ENCODE measurements around the gene IPCEF1.

Gene IPCEF1, protein sequence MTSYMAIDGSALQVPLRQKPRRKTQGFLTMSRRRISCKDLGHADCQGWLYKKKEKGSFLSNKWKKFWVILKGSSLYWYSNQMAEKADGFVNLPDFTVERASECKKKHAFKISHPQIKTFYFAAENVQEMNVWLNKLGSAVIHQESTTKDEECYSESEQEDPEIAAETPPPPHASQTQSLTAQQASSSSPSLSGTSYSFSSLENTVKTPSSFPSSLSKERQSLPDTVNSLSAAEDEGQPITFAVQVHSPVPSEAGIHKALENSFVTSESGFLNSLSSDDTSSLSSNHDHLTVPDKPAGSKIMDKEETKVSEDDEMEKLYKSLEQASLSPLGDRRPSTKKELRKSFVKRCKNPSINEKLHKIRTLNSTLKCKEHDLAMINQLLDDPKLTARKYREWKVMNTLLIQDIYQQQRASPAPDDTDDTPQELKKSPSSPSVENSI

DNA sequence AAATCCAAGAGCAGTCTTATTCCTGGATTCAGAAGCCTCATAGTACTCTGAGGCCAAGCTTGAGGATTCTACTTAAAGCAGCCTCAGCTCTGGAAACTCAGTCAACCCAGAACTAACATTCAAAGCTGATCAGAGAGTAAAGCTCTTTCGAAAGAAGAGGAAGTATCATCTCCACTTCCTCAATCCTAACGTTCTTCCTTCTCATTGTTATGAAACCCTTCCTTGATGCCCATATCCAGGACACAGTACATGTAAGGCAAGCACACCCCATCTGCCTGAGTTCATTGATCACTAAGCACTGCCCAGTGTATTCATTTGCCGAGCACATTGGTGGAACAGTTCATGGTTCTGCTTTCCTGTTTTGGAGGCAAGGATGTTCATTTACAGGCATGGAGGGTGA is at the start of gene IPCEF1:
Gene IPCEF1 (minus strand): TSS at position 114 of the 400 bp plus-strand sequence. CDS start 90,856 bp downstream, outside the sequence.
- no peak for DNase-seq

DNA sequence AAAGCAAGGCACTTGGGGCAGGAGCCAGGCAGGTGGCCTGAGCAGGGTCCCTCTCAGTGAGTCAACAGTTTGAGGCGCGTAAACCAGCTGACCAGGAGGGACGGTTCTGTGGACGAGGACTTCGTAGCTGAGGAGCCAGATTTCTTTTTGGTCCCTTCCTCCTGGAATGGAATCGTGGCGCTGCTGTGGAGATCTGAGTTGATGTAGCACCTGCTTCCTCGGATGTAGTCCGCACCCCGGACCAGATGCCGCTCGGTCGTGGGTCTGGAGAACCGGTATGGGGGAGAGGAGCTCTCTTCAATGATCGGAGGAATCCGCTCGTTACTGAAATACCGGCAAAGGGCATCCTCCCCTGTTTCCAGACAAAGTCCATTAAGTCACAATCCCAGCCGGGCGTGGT is 49.7 kb upstream of the IPCEF1 start:
- DNase-seq: no peak

DNA sequence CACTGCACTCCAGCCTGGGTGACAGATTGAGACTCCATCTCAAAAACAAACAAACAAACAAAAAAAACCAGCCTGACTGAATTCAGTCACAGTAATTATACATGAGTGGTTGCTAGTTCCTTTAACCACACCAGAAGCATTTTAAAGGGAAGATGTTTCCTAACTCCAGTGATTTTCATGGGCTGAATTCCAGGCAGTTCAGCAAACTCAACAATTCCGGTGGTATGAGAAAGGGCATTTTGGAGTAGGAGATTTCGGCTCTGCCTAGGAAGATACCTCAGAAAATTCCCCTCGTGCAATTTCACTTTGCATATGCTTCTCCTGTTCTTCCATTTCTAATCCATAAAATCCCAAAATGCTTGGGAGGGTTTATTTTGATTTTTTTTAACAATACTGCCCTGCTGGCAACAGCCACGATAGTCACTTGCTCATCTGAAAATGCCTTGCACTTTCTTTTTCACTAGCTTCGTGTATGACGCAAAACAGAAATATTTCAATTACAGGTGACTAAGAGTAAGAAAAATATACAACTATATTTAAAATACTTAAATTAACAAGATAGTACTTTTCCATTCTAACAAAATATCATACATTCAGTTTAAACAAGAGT is 48.3 kb upstream of the IPCEF1 start:
- no peak for DNase-seq

DNA sequence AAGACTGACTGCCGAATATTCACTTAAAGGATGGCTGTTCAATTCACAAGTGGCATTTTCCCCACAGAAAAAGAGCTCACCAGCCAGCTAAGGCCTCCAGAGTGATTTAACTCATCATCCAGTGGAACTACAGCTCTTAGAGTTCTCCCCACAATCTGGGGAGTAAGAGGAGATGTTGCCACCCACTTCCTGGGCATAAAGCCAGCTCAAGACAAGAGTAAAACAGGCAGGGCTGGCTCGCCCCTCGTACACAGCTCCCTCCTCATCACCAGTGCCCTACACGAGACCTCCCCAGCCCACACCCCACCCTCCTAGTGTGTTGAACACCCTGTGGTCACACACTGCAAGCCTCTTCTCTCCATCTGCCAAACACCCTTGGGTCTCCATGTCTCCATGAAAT is 47.2 kb upstream of the IPCEF1 start:
- no peak for DNase-seq

DNA sequence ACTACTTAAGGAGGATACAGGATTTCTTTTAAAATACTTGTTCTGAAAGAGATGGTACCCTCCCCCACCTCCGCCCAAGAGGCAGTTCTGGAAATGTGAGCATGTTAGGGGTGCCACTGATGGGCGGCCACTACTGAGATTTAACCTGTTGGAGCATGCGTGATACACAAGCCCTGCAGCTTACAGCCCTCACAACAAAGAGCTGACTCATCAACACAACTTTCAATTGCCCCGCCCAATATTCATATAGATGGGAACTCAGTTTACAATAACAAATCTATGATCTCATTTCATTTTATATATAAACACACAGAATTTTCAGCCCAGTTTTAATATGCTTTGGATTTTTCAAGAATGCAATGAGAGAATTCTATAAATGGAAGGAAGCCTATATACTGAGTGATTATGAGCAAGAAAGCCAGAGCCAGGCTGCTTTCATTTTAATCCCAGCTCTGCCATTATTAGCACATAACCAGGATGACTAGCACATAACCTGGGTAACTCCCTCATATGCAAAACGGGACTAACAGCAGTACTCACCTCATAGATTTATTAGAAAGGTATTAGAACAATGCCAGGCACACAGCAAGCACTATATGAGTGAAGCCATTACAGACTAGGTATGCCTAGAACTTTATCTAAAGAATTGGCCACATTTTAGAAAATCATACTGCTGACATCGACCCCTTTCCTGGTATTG is 45.6 kb upstream of the IPCEF1 start:
- no peak for DNase-seq

DNA sequence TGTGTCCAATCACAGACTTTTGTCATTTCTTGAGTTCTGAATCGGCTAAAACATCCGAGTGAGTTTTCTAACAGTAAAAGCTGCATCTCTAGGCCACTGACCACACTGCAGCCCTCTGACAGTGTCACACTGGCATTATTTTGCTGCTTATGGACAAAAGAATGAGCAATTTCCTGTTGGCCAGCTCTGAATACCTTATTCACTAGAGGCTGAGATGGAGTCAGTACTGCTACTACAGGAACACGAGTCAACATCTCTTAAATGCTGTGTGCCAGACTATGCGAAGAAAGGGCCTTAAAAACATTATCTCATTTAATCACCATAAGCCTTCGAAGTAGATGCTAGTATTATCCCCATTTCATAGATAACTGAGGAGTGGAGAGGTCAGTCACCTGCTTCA is 42.5 kb upstream of the IPCEF1 start:
- DNase-seq: no peak

DNA sequence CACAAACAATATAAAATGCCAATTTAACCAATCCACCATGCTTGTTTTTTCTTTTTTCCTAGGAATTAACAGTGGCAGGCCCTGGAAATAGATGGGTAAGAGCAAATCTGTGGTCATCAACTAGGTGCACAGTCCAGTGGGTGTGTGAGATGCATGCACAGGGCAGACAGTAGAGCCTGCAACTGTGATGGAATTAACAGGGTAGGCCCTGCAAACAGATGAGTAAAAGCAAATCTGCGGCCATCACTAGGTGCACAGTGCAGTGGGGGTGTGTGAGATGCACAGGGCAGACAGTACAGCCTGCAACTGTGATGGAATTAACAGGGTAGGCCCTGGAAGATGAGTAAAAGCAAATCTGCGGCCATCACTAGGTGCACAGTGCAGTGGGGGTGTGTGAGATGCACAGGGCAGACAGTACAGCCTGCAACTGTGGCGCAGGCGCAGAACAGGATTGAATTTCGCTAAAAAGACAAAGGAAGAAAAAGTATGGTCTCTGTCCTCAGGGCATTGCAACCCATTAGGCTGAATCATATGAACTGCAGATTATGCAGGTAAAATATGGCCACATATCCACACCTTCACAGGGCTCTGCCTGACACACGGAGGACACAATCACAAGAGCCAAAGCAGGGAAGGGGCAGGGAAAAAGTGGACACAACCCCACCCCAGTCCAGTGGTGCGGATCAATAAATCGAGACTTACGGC is 41.0 kb upstream of the IPCEF1 start:
- DNase-seq: no peak

DNA sequence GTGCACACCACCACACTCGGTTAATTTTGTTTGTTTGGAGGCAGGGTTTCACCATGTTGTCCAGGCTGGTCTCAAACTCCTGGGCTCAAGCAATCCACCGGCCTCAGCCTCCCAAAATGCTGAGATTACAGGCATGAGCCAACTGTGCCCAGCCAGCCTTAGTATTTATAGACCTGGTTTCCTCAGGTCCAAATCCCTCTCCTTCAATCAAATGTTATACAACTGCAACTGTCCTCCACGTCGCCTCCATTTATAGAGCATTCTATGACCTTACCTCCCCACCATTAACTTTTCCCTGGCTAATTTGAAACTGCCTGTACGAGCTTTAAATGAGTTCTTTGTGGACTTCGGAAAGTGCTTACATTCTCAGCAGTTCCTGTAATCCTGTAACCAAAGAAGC is 39.3 kb upstream of the IPCEF1 start:
- DNase-seq: no peak

DNA sequence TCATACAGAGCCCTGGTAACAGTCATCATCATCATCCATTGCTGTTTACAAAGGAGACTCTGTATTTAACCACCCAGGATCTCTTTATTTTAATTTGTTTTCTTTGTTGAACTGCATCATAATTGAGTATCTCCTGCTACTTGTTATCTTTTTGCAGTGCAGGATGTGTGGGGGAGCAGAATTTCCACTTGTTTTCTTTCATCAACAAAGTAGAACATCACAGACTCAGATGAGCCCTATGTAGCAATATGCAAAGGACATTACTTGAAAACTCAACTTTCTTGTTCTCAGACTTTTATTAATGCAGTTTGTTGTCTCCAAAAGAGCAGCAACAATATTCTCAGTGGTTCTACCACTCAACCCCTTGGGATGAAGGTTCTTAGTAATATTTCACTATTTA is 38.7 kb upstream of the IPCEF1 start:
- DNase-seq: no peak

DNA sequence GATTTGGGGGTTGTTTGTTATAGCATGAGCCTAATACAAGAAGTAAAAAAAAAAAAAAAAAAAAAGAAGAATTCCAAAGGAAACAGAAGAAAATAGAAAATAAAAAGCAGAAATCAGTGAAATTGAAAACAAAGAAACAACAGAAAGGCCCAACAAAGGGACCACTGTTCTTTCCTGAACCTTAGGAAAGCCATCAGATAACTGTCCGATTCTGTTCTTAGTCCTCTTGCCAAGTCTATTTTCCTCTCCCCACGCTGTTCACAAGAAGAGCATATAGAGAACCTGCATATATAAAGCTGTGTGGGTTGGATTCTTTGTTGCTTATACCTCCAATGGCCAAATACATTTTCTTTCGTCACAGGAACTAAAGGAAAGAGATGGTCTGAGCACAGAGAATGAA is 38.0 kb upstream of the IPCEF1 start:
- no peak for DNase-seq

DNA sequence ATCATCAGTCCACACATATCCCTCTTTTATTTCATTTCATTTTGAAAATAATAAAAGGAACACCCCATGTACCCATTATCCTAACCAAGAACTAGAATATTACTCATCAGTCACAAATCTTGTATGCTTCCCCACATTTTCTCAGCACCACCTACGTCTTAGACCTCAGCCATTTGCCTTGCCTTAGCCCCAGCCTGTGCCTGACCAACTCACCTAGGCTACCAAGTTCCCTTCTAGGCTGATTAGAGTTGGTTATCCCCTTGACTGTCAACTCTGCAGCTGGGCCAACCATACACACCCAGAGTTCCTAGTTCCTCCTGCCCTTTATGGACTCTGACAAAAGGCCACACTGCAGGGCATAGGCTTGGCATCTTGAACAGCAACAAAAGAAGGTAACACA is 33.4 kb upstream of the IPCEF1 start:
- DNase-seq: no peak

DNA sequence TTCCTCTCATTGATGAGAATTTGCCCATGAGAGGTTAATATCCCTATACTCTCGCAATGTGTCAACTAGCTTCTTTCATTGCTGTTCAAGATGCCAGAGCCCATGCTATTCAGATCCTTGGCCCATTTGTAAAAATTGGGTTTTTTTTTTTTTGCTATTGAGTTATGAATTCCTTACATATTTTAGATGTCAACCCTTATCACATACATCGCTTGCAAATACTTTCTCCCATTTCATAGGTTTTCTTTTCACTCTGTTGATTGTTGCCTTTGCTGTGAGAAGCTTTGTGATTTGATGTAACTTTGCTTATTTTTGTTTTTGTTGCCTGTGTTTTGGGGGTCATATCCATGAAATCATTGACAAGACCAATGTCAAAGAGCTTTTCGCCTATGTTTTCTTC is 32.2 kb upstream of the IPCEF1 start:
- no peak for DNase-seq

DNA sequence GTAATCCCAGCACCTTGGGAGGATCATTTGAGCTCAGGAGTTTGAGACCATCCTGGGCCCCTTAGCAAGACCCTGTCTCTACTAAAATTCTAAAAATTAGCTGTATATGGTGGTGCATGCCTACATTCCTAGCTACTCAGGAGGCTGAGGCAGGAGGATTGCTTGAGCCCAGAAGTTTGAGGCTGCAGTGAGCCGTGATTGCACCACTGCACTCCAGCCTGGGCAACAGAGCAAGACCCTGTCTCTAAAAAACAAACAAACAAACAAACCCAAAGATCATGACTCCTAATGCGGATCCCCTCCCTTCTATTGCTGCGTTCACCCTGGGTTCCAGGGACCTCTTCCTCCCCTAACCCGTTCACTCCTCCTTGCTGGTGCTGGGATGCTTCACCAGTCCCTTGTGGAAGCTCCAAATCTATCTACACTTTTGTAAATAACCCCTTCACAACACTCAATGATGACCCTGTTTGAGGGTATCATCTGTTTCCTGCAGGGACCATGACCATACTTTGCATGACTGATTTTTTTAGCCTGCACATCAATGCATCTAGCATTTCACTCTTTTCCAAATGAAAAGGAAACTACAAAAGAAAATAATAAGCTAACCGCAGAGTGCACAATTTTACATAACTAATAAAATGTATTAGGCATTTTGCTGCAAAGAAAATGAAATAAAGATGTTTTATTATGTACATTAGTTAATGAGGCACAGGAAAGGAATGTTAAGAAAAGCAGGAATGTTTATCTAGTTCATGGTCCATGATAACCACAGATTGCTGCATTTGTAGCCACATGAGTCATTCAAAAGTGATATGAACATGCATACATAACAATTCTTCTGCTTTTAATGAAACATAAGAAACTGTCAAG is 30.5 kb upstream of the IPCEF1 start:
- DNase-seq: no peak

DNA sequence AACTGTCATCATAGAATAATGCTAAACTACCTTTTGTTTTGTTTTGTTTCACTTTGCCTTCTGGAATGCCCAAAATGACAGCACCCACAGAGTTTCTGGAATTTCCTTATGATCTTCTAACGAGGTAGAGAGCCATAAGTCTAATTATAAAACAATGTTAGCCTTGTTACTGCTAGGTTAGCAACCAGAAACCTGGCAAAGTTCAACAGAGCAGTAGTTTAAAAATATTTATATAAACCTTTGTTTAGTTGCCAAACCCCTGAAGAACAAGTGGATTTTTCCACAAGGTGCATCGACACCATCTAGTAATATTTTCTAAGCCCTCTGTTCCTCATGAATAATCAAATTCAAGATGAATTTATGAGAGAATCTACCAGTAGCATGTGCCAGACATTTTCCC is 27.6 kb upstream of the IPCEF1 start:
- DNase-seq: no peak

DNA sequence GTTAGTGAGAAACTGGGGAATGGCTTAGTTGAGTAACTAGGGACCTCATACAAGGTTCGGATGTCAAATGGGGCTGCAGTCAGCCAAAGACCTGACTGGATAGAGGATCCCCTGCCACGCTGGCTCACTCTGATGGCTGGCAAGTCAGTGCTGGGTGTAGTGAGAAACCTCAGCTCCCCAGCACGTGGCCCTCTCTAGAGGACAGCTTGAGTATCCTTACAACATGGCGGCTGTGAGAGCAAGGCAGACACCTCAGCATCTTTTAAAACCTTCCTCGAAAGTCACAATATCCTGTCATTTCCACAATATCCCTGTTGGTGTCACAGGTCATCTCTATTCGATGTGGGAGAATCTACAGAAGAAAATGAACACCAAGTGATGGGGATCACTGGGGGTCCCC is 26.7 kb upstream of the IPCEF1 start:
- no peak for DNase-seq

DNA sequence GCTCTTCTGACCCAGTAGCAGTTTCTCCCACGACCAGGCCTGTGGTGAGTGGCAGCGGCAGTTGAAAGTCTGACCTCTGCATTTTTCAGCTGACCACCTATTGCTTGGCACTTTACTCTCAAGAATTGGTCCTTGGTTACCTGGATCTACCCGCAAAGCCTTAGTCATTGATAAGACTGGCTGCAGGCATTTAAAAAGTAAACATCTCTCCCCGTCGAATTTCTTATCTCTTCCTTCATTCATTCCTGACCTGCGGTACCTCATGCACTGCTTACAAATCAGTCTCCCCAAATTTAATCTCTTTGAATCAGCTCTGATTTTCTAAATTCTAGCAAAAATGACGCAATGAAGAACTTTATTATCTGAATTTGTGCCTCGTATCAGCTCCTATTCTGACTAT is 26.1 kb upstream of the IPCEF1 start:
- DNase-seq: no peak

DNA sequence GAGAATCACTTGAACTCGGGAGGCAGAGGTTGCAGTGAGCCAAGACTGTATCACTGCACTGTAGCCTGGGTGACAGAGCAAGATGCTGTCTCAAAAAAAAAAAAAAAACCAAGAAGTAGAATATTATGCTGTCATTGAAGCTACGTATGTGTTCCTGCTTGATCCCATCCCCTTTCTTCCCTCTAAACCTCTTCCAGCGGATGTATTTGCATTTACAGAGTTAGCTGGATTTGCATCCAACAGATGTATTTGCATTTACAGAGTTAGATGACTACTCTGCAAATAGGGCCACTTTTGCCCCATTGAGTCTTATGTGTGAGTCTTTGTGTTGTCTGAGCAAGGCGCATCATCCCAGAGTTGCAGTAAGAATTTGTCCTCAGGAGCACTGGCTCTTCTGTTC is 24.9 kb upstream of the IPCEF1 start:
- no peak for DNase-seq

DNA sequence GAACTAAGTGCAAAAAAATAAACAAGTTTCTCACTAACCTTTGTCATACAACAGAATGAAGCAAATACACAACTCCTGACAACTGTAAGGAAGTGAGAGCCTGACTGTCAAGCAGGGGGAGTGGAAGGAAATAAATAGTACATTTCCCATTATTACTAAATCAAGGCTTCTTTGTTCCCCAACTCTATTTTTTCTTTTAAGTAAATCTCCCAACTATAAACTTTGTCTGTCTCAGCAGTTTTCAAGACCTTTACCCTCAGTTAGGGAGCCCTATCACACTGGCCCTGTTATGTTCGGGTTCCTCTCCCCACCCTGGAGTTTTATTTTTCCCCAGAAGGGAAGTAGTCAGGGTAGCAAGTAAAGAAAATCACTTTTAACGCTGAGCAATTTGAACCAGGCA is 24.1 kb upstream of the IPCEF1 start:
- DNase-seq: no peak

DNA sequence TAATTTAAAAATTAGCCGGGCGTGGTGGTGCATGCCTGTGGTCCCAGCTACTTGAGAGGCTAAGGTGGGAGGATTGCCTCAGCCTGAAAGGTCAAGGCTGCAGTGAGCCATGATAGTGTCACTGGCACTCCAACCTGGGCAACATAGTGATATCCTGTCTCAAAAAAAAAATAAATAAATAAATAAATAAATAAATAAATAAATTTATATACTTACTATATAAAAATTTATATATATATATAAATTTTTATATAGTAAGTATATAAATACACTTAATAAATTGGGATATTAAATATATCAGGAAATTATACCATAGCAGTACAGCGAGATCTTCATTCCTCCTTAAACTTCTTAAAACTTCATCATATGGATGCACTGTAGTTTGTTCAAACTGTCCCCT is 23.0 kb upstream of the IPCEF1 start:
- DNase-seq: no peak

DNA sequence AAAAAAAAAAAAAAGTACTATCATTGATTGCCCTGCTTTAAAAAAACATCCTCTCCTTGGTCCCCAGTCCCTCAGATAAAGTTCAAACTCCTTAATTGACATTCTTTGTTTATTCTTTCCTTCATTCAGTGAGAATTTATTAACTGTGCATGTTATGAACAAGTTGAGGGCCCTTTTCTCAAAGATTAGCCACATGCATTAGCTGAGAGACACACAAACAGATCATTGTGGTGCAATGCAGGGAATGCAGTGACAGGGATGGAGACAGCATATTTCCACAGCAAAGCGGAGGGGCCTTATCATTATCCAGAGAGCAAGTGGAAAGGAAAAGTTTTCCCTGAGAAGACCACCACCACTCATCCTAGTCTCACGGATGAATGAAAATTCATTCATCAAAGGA is 21.9 kb upstream of the IPCEF1 start:
- no peak for DNase-seq

DNA sequence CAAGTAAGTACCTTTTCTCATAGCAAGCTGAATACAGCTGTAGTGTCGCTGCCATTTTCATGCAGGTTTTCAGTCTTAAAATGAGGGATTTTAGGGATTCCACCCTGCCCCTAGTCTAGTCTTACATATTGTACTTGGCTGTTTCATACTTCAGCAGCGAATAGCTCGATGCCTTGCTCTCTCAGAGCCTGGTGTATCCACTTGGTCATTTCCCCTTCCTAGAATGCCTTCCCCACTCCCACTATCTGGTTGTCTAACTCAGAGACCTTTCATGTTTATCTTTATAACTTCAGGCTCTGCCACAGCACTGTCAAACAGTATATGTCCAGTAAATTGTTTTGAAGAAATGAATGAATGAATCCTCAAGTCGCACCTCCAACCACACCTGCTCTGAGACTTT is 21.1 kb upstream of the IPCEF1 start:
- DNase-seq: no peak

DNA sequence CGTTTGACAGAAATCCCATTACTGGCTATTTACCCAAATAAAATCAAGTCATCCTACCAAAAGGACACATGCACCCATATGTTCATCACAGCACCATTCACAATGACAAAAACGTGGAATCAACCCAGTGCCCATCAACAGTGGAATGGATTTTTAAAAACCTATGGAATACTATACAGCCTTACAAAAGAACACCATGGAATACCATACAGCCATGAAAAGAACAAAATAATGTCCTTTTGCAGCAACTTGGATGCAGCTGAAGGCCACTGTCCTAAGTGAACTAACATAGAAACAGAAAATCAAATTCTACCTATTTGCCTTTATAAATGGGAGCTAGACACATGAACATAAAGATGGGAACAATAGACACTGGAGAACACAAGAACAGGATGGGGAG is 17.4 kb upstream of the IPCEF1 start:
- no peak for DNase-seq

DNA sequence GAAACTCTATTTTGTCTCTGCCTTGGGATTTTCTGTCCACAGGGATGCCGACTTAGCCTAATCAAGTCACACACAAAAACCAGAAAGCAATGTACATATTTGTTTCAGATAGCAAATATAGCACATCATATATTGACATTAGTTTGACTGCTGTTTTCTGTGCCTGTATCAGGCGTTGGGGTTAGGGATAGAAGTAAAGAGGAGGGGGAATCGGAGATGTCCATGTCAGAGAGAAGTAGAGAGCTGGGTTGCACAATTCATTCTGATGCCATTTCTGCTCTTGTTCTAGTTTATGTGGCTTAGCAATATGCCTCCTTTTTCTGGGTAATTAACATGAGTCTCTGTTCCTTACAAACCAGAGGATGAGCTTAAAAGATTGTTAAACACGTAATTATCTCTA is 14.7 kb upstream of the IPCEF1 start:
- DNase-seq: no peak
